GM19035 (cell line): Measurements from ENCODE around the gene EEPD1.

Experiments
- ATAC-seq: cut with Tn5 transposase; IDR thresholded peaks from one replicate; pipeline ENCODE4 v1.9.1; 2021; ENCODE audit not compliant: unreplicated experiment

The EEPD1 gene

GRCh38 chr7:36278069-36278619, 125.1 kb downstream of the EEPD1 start:
- ATAC-seq = no peak

GRCh38 chr7:36278620-36279172, 125.6 kb downstream of the EEPD1 start:
- no peak for ATAC-seq

- ATAC-seq = peak; percentile 76
These were observed 126.3 kb downstream of the EEPD1 start for GRCh38 chr7:36279200-36279925.

- ATAC-seq = no peak
These were observed 126.9 kb downstream of the EEPD1 start for GRCh38 chr7:36279926-36280315.

GRCh38 chr7:36280840-36281812, 128.1 kb downstream of the EEPD1 start:
- ATAC-seq = no peak

GRCh38 chr7:36281945-36282717, 129.1 kb downstream of the EEPD1 start:
- no peak for ATAC-seq

- ATAC-seq = no peak
These were observed 130.1 kb downstream of the EEPD1 start for GRCh38 chr7:36283181-36283580.

GRCh38 chr7:36283711-36284130, 130.7 kb downstream of the EEPD1 start:
- peak; percentile 54 for ATAC-seq

GRCh38 chr7:36284456-36285090, 131.5 kb downstream of the EEPD1 start:
- ATAC-seq = no peak

- ATAC-seq = no peak
These were observed 132.2 kb downstream of the EEPD1 start for GRCh38 chr7:36285276-36285675.

- no peak for ATAC-seq
These were observed 133.2 kb downstream of the EEPD1 start for GRCh38 chr7:36286226-36286625.

GRCh38 chr7:36286688-36287087, 133.6 kb downstream of the EEPD1 start:
- no peak for ATAC-seq

- ATAC-seq = no peak
These were observed 134.6 kb downstream of the EEPD1 start for GRCh38 chr7:36287371-36288241.

- ATAC-seq = no peak
These were observed 135.4 kb downstream of the EEPD1 start for GRCh38 chr7:36288501-36288900.

- ATAC-seq = no peak
These were observed 137.0 kb downstream of the EEPD1 start for GRCh38 chr7:36289833-36290661.

- ATAC-seq = no peak
These were observed 138.6 kb downstream of the EEPD1 start for GRCh38 chr7:36291387-36292316.

- no peak for ATAC-seq
These were observed 142.0 kb downstream of the EEPD1 start for GRCh38 chr7:36295090-36295489.
